Upper lobe of left lung (tissue), 4 donors: Measurements from ENCODE around the gene HPSE2.

ENCODE experiments used
- CTCF ChIP-seq, 6 experiments: fragments of 450-650 bp in 4 of 6; fragments of 200-600 bp in 2 of 6; sonication (generic) in 2 of 6; IDR thresholded peaks; one replicate each; pipeline ENCODE4 v1.5.1; 2016 to 2019; ENCODE audit warnings: antibody characterized with exemption in 6 of 6
- EP300 ChIP-seq, 4 donors: sonication (generic); formaldehyde crosslinking; IDR thresholded peaks; one replicate each; pipeline ENCODE4 v1.5.1; 2017; ENCODE audit warnings: antibody characterized with exemption in 4 of 4, control low read depth in 2 of 4
- POLR2A ChIP-seq, 4 donors: fragments of 450-650 bp; IDR thresholded peaks; one replicate each; pipeline ENCODE4 v1.5.1; 2016 to 2017; ENCODE audit warnings: antibody characterized with exemption in 4 of 4, mild to moderate bottlenecking in 2 of 4
- POLR2AphosphoS5 ChIP-seq, 2 donors: sonication (generic); formaldehyde crosslinking; IDR thresholded peaks; one replicate each; pipeline ENCODE4 v1.5.1; 2017; ENCODE audit warnings: antibody characterized with exemption in 2 of 2

- TF ChIP-seq EP300 (IDR thresholded peaks at IDR 0.05) (no peak), CTCF (IDR thresholded peaks at IDR 0.05) (no peak), POLR2AphosphoS5 (IDR thresholded peaks at IDR 0.05) (no peak), POLR2A (IDR thresholded peaks at IDR 0.05) (no peak)
These were observed 65.5 kb downstream of the HPSE2 start for GRCh38 chr10:99170116-99170675.
